Stomach (tissue), 4 donors: ENCODE measurements around the gene PLPP3.

Source experiments
- CTCF ChIP-seq, 7 experiments: fragments of 450-650 bp in 4 of 7; fragments of 200-600 bp in 3 of 7; sonication (generic) in 3 of 7; IDR thresholded peaks; one replicate each; pipeline ENCODE4 v1.5.1; 2016 to 2019; ENCODE audit warnings: antibody characterized with exemption in 7 of 7, control low read depth in 2 of 7, mild to moderate bottlenecking in 1 of 7
- POLR2A ChIP-seq, 4 donors: fragments of 450-650 bp; IDR thresholded peaks; one replicate each; pipeline ENCODE4 v1.6.1; 2016; ENCODE audit warnings: antibody characterized with exemption in 4 of 4, control low read depth in 2 of 4, mild to moderate bottlenecking in 1 of 4, moderate library complexity in 1 of 4
- POLR2AphosphoS5 ChIP-seq, 3 donors: sonication (generic); formaldehyde crosslinking; IDR thresholded peaks; one replicate each; pipeline ENCODE4 v1.6.1; 2016; ENCODE audit warnings: antibody characterized with exemption in 3 of 3

- TF ChIP-seq POLR2AphosphoS5 (IDR thresholded peaks at IDR 0.05): no peak
- no peak for TF ChIP-seq CTCF (IDR thresholded peaks at IDR 0.05)
- no peak for TF ChIP-seq POLR2A (IDR thresholded peaks at IDR 0.05)
Measured at GRCh38 chr1:56547977-56548376, 31.4 kb downstream of the PLPP3 start.
